ENCODE measurements around the gene FBXO47.

Gene FBXO47

GRCh38 chr17:38900978-38901656 lies 66.1 kb downstream of the FBXO47 start:
- DNase-seq = no peak

GRCh38 chr17:38899421-38899820 lies 67.8 kb downstream of the FBXO47 start:
- no peak for DNase-seq

- DNase-seq = no peak
These were observed 68.3 kb downstream of the FBXO47 start for GRCh38 chr17:38898812-38899348.

- DNase-seq = no peak
These were observed 68.9 kb downstream of the FBXO47 start for GRCh38 chr17:38898291-38898679.

- DNase-seq = no peak
These were observed 69.4 kb downstream of the FBXO47 start for GRCh38 chr17:38897671-38898290.

GRCh38 chr17:38897176-38897575 lies 70.0 kb downstream of the FBXO47 start:
- no peak for DNase-seq

- no peak for DNase-seq
These were observed 70.8 kb downstream of the FBXO47 start for GRCh38 chr17:38896346-38896954.

GRCh38 chr17:38894276-38894675 lies 72.9 kb downstream of the FBXO47 start:
- DNase-seq = no peak

GRCh38 chr17:38893607-38894006 lies 73.6 kb downstream of the FBXO47 start:
- no peak for DNase-seq

- no peak for DNase-seq
These were observed 74.1 kb downstream of the FBXO47 start for GRCh38 chr17:38893113-38893512.

GRCh38 chr17:38892620-38893019 lies 74.6 kb downstream of the FBXO47 start:
- no peak for DNase-seq

- DNase-seq = no peak
These were observed 75.1 kb downstream of the FBXO47 start for GRCh38 chr17:38892083-38892482.

- no peak for DNase-seq
These were observed 75.8 kb downstream of the FBXO47 start for GRCh38 chr17:38891441-38891840.

- no peak for DNase-seq
These were observed 76.8 kb downstream of the FBXO47 start for GRCh38 chr17:38890410-38890746.

GRCh38 chr17:38889745-38890409 lies 77.3 kb downstream of the FBXO47 start:
- no peak for DNase-seq

- DNase-seq = no peak
These were observed 78.4 kb downstream of the FBXO47 start for GRCh38 chr17:38888842-38889241.

- no peak for DNase-seq
These were observed 80.6 kb downstream of the FBXO47 start for GRCh38 chr17:38886643-38887010.

All from DMS79 (cell line).